Measurements from ENCODE around the gene SERINC5. TPM values are rescaled to one million over a fixed set of nuclear protein-coding genes. Genes with fewer than 3 reads are reported as not detected.
"Not testable (repeated sequence)": the region's sequence is repeated elsewhere in the genome, so short reads cannot be mapped to it uniquely, and the experiment has no call there.

The SERINC5 gene
- total RNA-seq, 1 donor from 2014 or later = 12.9 TPM

GRCh38 chr5:80159133-80159815 lies 96.6 kb downstream of the SERINC5 start:
- TF ChIP-seq CTCF (IDR thresholded peaks at IDR 0.05; ENCODE audit: insufficient read depth, low read length, poor library complexity, severe bottlenecking) = no peak
- Histone ChIP-seq H3K36me3 (ENCODE audit: control insufficient read depth, insufficient read depth, low read length) (no peaks in the 10 kb centered on the region), H3K27me3 (ENCODE audit: control insufficient read depth, insufficient read depth, low read length) (no peaks in the 10 kb centered on the region), H3K4me3 (ENCODE audit: low read depth, low read length) (no peak overlapping the region)
- DNase-seq (ENCODE audit: low read depth) = no peak

- H3K36me3 ChIP-seq (ENCODE audit: control insufficient read depth, insufficient read depth, low read length) = no peaks in the 10 kb centered on the region
- TF ChIP-seq CTCF (IDR thresholded peaks at IDR 0.05; ENCODE audit: insufficient read depth, low read length, poor library complexity, severe bottlenecking) = no peak
- H3K4me3 ChIP-seq (ENCODE audit: low read depth, low read length) = no peak overlapping the region
These were observed 99.7 kb downstream of the SERINC5 start for GRCh38 chr5:80156156-80156555.

GRCh38 chr5:80154749-80155148 lies 101.1 kb downstream of the SERINC5 start:
- TF ChIP-seq CTCF (IDR thresholded peaks at IDR 0.05; ENCODE audit: insufficient read depth, low read length, poor library complexity, severe bottlenecking) = no peak
- H3K36me3 ChIP-seq (ENCODE audit: control insufficient read depth, insufficient read depth, low read length) = no peaks in the 10 kb centered on the region
- H3K4me3 ChIP-seq (ENCODE audit: low read depth, low read length) = no peak overlapping the region
- H3K27me3 ChIP-seq (ENCODE audit: control insufficient read depth, insufficient read depth, low read length) = no peaks in the 10 kb centered on the region
- no peak for DNase-seq (ENCODE audit: low read depth)

More at GRCh38 chr5:80156156-80156555, 99.7 kb downstream of the SERINC5 start:
- no peak for DNase-seq (ENCODE audit: low read depth)
- H3K27me3 ChIP-seq (ENCODE audit: control insufficient read depth, insufficient read depth, low read length) = no peaks in the 10 kb centered on the region

- not testable (repeated sequence) for H3K27me3 ChIP-seq (ENCODE audit: control insufficient read depth, insufficient read depth, low read length); DNase-seq (ENCODE audit: low read depth); H3K4me3 ChIP-seq (ENCODE audit: low read depth, low read length); H3K36me3 ChIP-seq (ENCODE audit: control insufficient read depth, insufficient read depth, low read length)
These were observed 101.6 kb downstream of the SERINC5 start for GRCh38 chr5:80154289-80154688.

- no peak for TF ChIP-seq CTCF (IDR thresholded peaks at IDR 0.05; ENCODE audit: insufficient read depth, low read length, poor library complexity, severe bottlenecking)
- Histone ChIP-seq H3K36me3 (ENCODE audit: control insufficient read depth, insufficient read depth, low read length) (no peaks in the 10 kb centered on the region), H3K27me3 (ENCODE audit: control insufficient read depth, insufficient read depth, low read length) (no peaks in the 10 kb centered on the region), H3K4me3 (ENCODE audit: low read depth, low read length) (no peak overlapping the region)
- DNase-seq (ENCODE audit: low read depth) = no peak
These were observed 102.2 kb downstream of the SERINC5 start for GRCh38 chr5:80153586-80154126.

- Histone ChIP-seq H3K27me3 (ENCODE audit: control insufficient read depth, insufficient read depth, low read length) (no peaks in the 10 kb centered on the region), H3K36me3 (ENCODE audit: control insufficient read depth, insufficient read depth, low read length) (no peaks in the 10 kb centered on the region), H3K4me3 (ENCODE audit: low read depth, low read length) (no peak overlapping the region)
- no peak for DNase-seq (ENCODE audit: low read depth)
- TF ChIP-seq CTCF (IDR thresholded peaks at IDR 0.05; ENCODE audit: insufficient read depth, low read length, poor library complexity, severe bottlenecking) = no peak
These were observed 103.1 kb downstream of the SERINC5 start for GRCh38 chr5:80152778-80153177.

Data from kidney epithelial cell (primary cell).